GM13976 (cell line): ENCODE results near the gene FOXA3.

Experiments
- DNase-seq: peaks from one replicate; pipeline ENCODE4 v3.0.0; 2012; ENCODE audit warnings: low spot score
- in situ Hi-C: fragments of 300-500 bp; cut with MboI; formaldehyde crosslinking; loops from one replicate; pipeline ENCODE4 v1.12.0; 2022; ENCODE audit warnings: low sequenced_read_pairs, mixed read lengths, inconsistent platforms; ENCODE audit not compliant: unreplicated experiment
- TF ChIP-seq, protein P1 (sequence below): IDR thresholded peaks from 2 replicates; pipeline ENCODE4 v1.5.1; 2012; ENCODE audit warnings: borderline replicate concordance, mild to moderate bottlenecking; ENCODE audit not compliant: insufficient read depth; ENCODE audit errors: extremely low read depth, missing control alignments, control extremely low read depth

Gene FOXA3

DNA sequence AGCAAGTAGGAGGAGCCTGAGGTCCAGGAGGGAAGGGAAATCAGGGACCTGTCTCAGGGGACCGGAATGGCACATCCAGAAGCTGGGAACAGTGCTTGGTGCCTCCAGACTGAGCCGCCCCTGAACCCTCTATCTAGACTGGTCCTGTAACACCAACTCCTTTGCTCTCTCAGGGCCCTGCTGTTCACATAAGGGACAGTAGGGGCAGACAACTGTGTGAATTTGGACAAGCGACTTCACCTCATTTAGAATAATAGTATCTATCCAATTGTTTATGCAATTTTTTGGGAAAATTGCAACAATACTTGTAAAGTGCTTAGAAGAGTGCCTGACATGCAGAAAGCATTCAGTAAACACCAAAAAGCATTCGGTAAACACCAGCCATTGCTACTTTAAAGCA, 15.2 kb upstream of the FOXA3 start:
- no peak for DNase-seq
- in situ Hi-C loops, result no loop called here
- TF ChIP-seq, protein P1, sequence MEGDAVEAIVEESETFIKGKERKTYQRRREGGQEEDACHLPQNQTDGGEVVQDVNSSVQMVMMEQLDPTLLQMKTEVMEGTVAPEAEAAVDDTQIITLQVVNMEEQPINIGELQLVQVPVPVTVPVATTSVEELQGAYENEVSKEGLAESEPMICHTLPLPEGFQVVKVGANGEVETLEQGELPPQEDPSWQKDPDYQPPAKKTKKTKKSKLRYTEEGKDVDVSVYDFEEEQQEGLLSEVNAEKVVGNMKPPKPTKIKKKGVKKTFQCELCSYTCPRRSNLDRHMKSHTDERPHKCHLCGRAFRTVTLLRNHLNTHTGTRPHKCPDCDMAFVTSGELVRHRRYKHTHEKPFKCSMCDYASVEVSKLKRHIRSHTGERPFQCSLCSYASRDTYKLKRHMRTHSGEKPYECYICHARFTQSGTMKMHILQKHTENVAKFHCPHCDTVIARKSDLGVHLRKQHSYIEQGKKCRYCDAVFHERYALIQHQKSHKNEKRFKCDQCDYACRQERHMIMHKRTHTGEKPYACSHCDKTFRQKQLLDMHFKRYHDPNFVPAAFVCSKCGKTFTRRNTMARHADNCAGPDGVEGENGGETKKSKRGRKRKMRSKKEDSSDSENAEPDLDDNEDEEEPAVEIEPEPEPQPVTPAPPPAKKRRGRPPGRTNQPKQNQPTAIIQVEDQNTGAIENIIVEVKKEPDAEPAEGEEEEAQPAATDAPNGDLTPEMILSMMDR, result no peak

DNA sequence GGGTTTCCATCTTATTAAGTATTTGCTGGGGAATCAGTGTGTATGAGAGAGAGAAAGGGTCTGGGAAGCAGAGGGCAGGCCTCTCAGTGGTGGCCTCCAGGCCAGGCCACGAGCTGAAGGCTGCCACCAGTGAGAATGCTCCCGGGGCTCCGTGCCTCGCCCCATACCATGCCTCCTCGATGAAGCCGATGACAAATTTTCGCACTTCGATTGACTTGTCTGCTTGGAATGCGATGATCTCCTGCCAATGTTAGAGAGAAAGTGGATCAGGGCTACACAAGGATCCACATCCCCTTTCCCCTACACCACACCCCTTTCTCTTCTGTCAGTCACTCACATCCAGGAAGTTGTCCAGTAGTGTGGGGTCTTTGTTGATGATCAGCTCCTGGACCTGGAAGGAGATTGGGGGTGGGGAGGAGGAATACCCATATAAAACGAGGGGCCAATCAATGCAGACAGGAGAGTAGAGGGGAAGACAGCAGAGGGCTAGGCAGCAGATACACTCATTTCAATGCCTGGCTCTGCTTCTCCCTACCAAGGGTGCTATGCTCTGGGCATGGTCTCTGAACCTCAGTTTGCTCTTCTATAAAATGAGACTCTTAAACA, 11.9 kb upstream of the FOXA3 start:
- TF ChIP-seq, protein P1, result no peak
- in situ Hi-C loops, result no loop called here
- no peak for DNase-seq

DNA sequence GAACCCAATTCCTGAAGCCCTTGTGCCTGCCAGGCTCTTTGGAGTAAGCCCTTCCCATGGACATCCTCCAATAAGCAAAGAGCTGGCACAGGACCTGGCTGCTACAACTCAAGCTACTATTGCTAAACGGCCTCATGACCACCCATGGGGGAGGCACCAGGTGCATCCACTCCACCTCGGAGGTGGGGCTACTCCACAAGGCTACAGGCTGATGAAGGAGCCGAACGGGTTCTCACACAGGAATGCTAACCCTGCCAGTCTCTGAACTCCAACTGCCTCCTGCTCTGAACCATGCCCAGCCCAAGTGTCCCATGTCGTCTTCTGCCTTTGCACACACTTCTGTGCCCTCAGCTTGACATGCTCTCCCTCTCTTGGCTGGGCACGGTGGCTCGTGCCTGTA, 11.1 kb upstream of the FOXA3 start:
- in situ Hi-C loops, result no loop called here
- DNase-seq, result no peak
- TF ChIP-seq, protein P1, result no peak

DNA sequence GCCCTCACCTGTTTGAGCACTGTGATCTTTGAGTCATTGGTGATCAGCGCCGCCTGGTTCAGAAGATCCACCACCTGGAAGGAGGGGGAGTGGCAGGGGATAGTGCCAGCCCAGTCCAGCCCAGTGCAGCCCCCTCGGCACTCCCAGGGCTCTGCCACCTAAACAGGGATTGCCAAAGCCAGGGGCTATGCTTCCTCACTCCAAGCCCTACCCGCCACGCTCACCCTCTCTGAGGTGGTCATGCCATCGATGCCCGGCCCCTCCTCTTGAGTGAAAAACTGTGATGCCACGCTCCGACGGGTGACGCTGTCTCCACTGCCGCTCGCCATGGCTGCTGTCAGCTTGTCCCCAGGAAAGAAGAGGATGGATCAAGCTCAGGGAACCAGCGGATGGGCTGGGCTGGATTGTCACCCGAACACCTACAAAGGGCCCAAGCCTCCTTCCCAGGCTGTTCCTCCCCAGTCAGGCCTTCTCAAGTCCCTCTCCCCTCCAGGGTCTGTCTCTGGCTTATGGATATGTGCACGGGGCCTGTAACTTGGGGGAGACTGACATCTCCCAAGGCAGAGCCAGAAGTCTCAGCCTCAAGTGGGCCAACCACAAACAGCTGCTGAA, 9.9 kb upstream of the FOXA3 start:
- TF ChIP-seq, protein P1, result no peak
- in situ Hi-C loops, result no loop called here
- DNase-seq, result no peak

DNA sequence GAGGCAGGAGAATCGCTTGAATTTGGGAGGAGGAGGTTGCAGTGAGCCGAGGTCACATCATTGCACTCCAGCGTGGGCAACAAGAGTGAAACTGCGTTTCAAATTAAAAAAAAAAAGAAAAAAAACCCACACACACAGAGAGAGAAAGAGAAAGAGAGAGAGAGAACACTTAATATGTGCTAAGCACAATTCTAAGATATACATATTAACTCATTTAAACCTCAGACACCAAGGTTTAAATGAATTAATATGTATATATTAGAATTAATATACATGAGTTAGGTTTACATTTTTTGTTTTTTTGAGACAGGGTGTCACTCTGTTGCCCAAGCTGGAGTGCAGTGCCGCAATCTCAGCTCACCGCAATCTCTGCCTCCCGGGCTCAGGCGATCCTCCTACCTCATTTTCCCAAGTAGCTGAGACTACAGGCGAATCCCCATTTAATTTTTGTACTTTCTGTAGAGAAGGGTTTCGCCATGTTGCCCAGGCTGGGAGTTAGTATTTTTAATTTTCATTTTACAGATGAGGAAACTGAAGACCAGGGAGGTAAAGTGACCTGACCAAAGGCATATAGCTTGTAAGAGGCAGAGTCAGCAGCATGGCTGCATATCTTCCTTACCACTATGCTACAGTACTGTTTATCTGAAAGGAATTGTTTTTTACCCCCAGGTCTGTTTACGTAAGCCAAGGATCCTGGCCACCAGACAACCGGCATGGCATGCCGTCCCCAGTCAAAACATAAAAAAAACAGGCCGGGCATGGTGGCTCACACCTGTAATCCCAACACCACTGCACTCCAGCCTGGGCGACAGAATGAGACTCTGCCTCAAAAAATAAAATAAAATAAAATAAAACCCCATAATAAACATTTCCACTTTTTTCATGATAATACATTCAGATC, 3.5 kb upstream of the FOXA3 start:
- in situ Hi-C loops, result no loop called here
- DNase-seq, result no peak
- TF ChIP-seq, protein P1, result no peak

DNA sequence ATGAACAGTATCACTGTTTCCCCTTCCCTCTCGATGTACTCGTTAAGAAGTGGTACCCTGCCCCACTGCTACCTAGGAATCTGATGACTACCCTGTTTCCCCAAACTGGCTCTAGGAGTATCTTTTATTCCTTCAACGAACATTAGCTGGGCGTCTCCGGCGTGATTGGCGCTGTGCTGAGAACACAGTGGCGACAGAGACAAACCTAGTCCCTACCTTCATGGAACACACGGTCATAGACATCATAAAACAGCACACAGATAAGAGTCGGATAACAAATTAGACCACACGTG, 1.9 kb upstream of the FOXA3 start:
- TF ChIP-seq, protein P1, result no peak
- in situ Hi-C loops, result no loop called here

More for the DNA sequence above, 1.9 kb upstream of the FOXA3 start:
- DNase-seq, result no peak
